ENCODE data around the gene NRF1.
"Not testable (repeated sequence)": the region's sequence is repeated elsewhere in the genome, so short reads cannot be mapped to it uniquely, and the experiment has no call there.

Gene NRF1

GRCh38 chr7:129611246-129612111, at the start of gene NRF1:
Gene NRF1 (plus strand): TSS chr7:129611720. CDS start chr7:129657352, 45,632 bp downstream.
- Mint-ChIP-seq H3K9me3 (no peaks in the 10 kb centered on the region), H3K36me3 (peaks cover 16% of the 10 kb centered on the region), H3K4me1 (peaks cover 67% of the 10 kb centered on the region), H3K27me3 (no peaks in the 10 kb centered on the region), H3K27ac (peak within 1 kb of the TSS; percentile 99), H3K4me3 (peak within 1 kb of the TSS; percentile 99)

- H3K4me3 Mint-ChIP-seq, H3K9me3 Mint-ChIP-seq, H3K36me3 Mint-ChIP-seq, H3K27me3 Mint-ChIP-seq, H3K27ac Mint-ChIP-seq, H3K4me1 Mint-ChIP-seq: not testable (repeated sequence)
Measured at GRCh38 chr7:129566323-129566722, 45.2 kb upstream of the NRF1 start.

- Mint-ChIP-seq H3K9me3 (peaks cover 7% of the 10 kb centered on the region), H3K36me3 (peaks cover 2% of the 10 kb centered on the region), H3K4me1 (peaks cover 5% of the 10 kb centered on the region), H3K27me3 (peaks cover 5% of the 10 kb centered on the region), H3K27ac (no peak overlapping the region), H3K4me3 (no peak overlapping the region)
Measured at GRCh38 chr7:129567377-129567776, 44.1 kb upstream of the NRF1 start.

GRCh38 chr7:129568240-129568639, 43.3 kb upstream of the NRF1 start:
- peaks cover 6% of the 10 kb centered on the region for H3K27me3 Mint-ChIP-seq
- H3K4me3 Mint-ChIP-seq: no peak overlapping the region
- peaks cover 7% of the 10 kb centered on the region for H3K9me3 Mint-ChIP-seq
- H3K27ac Mint-ChIP-seq: no peak overlapping the region
- peaks cover 5% of the 10 kb centered on the region for H3K4me1 Mint-ChIP-seq
- peaks cover 2% of the 10 kb centered on the region for H3K36me3 Mint-ChIP-seq

GRCh38 chr7:129569326-129569725, 42.2 kb upstream of the NRF1 start:
- no peak overlapping the region for H3K4me3 Mint-ChIP-seq
- peaks cover 2% of the 10 kb centered on the region for H3K36me3 Mint-ChIP-seq
- H3K27ac Mint-ChIP-seq: no peak overlapping the region
- peaks cover 6% of the 10 kb centered on the region for H3K27me3 Mint-ChIP-seq
- peaks cover 7% of the 10 kb centered on the region for H3K9me3 Mint-ChIP-seq
- peaks cover 5% of the 10 kb centered on the region for H3K4me1 Mint-ChIP-seq

- peaks cover 5% of the 10 kb centered on the region for H3K4me1 Mint-ChIP-seq
- peaks cover 7% of the 10 kb centered on the region for H3K9me3 Mint-ChIP-seq
- H3K27ac Mint-ChIP-seq: no peak overlapping the region
- peaks cover 4% of the 10 kb centered on the region for H3K27me3 Mint-ChIP-seq
- peaks cover 2% of the 10 kb centered on the region for H3K36me3 Mint-ChIP-seq
- no peak overlapping the region for H3K4me3 Mint-ChIP-seq
Measured at GRCh38 chr7:129569811-129570215, 41.7 kb upstream of the NRF1 start.

- Mint-ChIP-seq H3K36me3 (peaks cover 2% of the 10 kb centered on the region), H3K9me3 (peaks cover 7% of the 10 kb centered on the region), H3K4me3 (no peak overlapping the region), H3K27ac (no peak overlapping the region), H3K4me1 (peaks cover 4% of the 10 kb centered on the region), H3K27me3 (peaks cover 4% of the 10 kb centered on the region)
Measured at GRCh38 chr7:129571201-129571600, 40.3 kb upstream of the NRF1 start.

- no peaks in the 10 kb centered on the region for H3K36me3 Mint-ChIP-seq
- H3K9me3 Mint-ChIP-seq: peaks cover 4% of the 10 kb centered on the region
- H3K27me3 Mint-ChIP-seq: peaks cover 2% of the 10 kb centered on the region
- no peaks in the 10 kb centered on the region for H3K4me1 Mint-ChIP-seq
- H3K4me3 Mint-ChIP-seq: no peak overlapping the region
- no peak overlapping the region for H3K27ac Mint-ChIP-seq
Measured at GRCh38 chr7:129572205-129572604, 39.3 kb upstream of the NRF1 start.

GRCh38 chr7:129574487-129574886, 37.0 kb upstream of the NRF1 start:
- H3K27me3 Mint-ChIP-seq: peaks cover 2% of the 10 kb centered on the region
- H3K9me3 Mint-ChIP-seq: no peaks in the 10 kb centered on the region
- no peak overlapping the region for H3K4me3 Mint-ChIP-seq
- H3K27ac Mint-ChIP-seq: no peak overlapping the region
- H3K4me1 Mint-ChIP-seq: no peaks in the 10 kb centered on the region
- H3K36me3 Mint-ChIP-seq: peaks cover 2% of the 10 kb centered on the region

- Mint-ChIP-seq H3K4me1 (no peaks in the 10 kb centered on the region), H3K27me3 (peaks cover 2% of the 10 kb centered on the region), H3K27ac (no peak overlapping the region), H3K4me3 (no peak overlapping the region), H3K36me3 (peaks cover 2% of the 10 kb centered on the region), H3K9me3 (no peaks in the 10 kb centered on the region)
Measured at GRCh38 chr7:129575699-129576098, 35.8 kb upstream of the NRF1 start.

- Mint-ChIP-seq H3K4me3 (no peak overlapping the region), H3K27ac (no peak overlapping the region), H3K4me1 (no peaks in the 10 kb centered on the region), H3K36me3 (peaks cover 2% of the 10 kb centered on the region), H3K27me3 (peaks cover 2% of the 10 kb centered on the region), H3K9me3 (no peaks in the 10 kb centered on the region)
Measured at GRCh38 chr7:129576138-129576537, 35.4 kb upstream of the NRF1 start.

GRCh38 chr7:129578829-129579228, 32.7 kb upstream of the NRF1 start:
- Mint-ChIP-seq H3K4me3 (no peak overlapping the region), H3K36me3 (peaks cover 2% of the 10 kb centered on the region), H3K27ac (no peak overlapping the region)

GRCh38 chr7:129586179-129586578, 25.3 kb upstream of the NRF1 start:
- not testable (repeated sequence) for H3K36me3 Mint-ChIP-seq, H3K27me3 Mint-ChIP-seq, H3K9me3 Mint-ChIP-seq, H3K27ac Mint-ChIP-seq, H3K4me3 Mint-ChIP-seq, H3K4me1 Mint-ChIP-seq

More at GRCh38 chr7:129578829-129579228, 32.7 kb upstream of the NRF1 start:
- Mint-ChIP-seq H3K4me1 (no peaks in the 10 kb centered on the region), H3K9me3 (no peaks in the 10 kb centered on the region), H3K27me3 (no peaks in the 10 kb centered on the region)

GRCh38 chr7:129588268-129588667, 23.3 kb upstream of the NRF1 start:
- Mint-ChIP-seq H3K27me3 (peaks cover 6% of the 10 kb centered on the region), H3K9me3 (no peaks in the 10 kb centered on the region), H3K4me3 (no peak overlapping the region), H3K27ac (no peak overlapping the region), H3K4me1 (no peaks in the 10 kb centered on the region), H3K36me3 (peaks cover 2% of the 10 kb centered on the region)

GRCh38 chr7:129591868-129592267, 19.7 kb upstream of the NRF1 start:
- H3K36me3 Mint-ChIP-seq: no peaks in the 10 kb centered on the region
- no peak overlapping the region for H3K4me3 Mint-ChIP-seq

GRCh38 chr7:129596386-129596785, 15.1 kb upstream of the NRF1 start:
- not testable (repeated sequence) for H3K36me3 Mint-ChIP-seq, H3K4me1 Mint-ChIP-seq, H3K9me3 Mint-ChIP-seq, H3K27ac Mint-ChIP-seq, H3K27me3 Mint-ChIP-seq, H3K4me3 Mint-ChIP-seq

More at GRCh38 chr7:129591868-129592267, 19.7 kb upstream of the NRF1 start:
- H3K27ac Mint-ChIP-seq: no peak overlapping the region
- no peaks in the 10 kb centered on the region for H3K9me3 Mint-ChIP-seq
- H3K27me3 Mint-ChIP-seq: peaks cover 2% of the 10 kb centered on the region
- no peaks in the 10 kb centered on the region for H3K4me1 Mint-ChIP-seq

GRCh38 chr7:129597672-129598071, 13.8 kb upstream of the NRF1 start:
- H3K27me3 Mint-ChIP-seq: no peaks in the 10 kb centered on the region
- H3K27ac Mint-ChIP-seq: no peak overlapping the region
- no peaks in the 10 kb centered on the region for H3K4me1 Mint-ChIP-seq
- no peaks in the 10 kb centered on the region for H3K36me3 Mint-ChIP-seq
- H3K4me3 Mint-ChIP-seq: no peak overlapping the region
- no peaks in the 10 kb centered on the region for H3K9me3 Mint-ChIP-seq

All from activated naive CD4-positive, alpha-beta T cell treated with anti-CD3 and anti-CD28 coated beads, Interleukin-2, amount 50 U/mL, for 24 hours (primary cell).